ENCODE data around the gene MARK2.

DNA sequence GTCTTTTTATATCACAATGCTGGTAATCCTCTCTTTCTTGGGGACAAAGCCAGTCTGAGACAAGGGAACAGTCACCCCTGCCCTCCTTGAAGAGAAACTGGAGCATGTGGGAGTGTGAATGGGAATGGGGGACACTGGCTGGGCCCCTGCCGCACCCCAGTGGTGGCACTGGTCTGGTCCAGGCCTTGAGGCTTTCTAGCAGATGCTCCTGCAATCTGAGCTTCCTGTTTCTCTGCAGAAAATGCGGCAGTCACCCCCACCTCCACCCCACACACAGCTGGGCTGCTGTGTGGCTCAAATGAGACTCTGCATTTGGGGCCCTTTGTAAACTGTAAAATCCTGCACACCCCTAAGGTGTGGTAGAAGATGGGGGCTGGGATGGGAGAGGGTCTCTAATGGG, 6.6 kb upstream of the MARK2 start:
- TF ChIP-seq, protein P1, sequence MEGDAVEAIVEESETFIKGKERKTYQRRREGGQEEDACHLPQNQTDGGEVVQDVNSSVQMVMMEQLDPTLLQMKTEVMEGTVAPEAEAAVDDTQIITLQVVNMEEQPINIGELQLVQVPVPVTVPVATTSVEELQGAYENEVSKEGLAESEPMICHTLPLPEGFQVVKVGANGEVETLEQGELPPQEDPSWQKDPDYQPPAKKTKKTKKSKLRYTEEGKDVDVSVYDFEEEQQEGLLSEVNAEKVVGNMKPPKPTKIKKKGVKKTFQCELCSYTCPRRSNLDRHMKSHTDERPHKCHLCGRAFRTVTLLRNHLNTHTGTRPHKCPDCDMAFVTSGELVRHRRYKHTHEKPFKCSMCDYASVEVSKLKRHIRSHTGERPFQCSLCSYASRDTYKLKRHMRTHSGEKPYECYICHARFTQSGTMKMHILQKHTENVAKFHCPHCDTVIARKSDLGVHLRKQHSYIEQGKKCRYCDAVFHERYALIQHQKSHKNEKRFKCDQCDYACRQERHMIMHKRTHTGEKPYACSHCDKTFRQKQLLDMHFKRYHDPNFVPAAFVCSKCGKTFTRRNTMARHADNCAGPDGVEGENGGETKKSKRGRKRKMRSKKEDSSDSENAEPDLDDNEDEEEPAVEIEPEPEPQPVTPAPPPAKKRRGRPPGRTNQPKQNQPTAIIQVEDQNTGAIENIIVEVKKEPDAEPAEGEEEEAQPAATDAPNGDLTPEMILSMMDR (optimal IDR thresholded peaks at IDR 0.05 in 1 of 3, IDR thresholded peaks at IDR 0.05 in 1 of 3, conservative IDR thresholded peaks at IDR 0.05 in 1 of 3; ENCODE audit: extremely low read depth in 1 of 3, insufficient read depth in 2 of 3, low read length in 3 of 3): no peak
- no peak for TF ChIP-seq EZH2 (IDR thresholded peaks at IDR 0.05; ENCODE audit: low read length)

All from keratinocyte (primary cell).